Neuronal stem cell (in vitro differentiated cells): ENCODE results near the gene PGC.

Experiments
- DNase-seq: peaks from one replicate; pipeline ENCODE4 v3.0.0-alpha.2; 2013; ENCODE audit warnings: low spot score
- H2AFZ ChIP-seq: one replicate; pipeline ENCODE4 v1.6.1; 2013; ENCODE audit warnings: mild to moderate bottlenecking, low read length, inconsistent platforms
- H2AK5ac ChIP-seq: 2 replicates; pipeline ENCODE4 v1.6.1; 2013; ENCODE audit warnings: low read depth, mild to moderate bottlenecking, inconsistent platforms, low read length, moderate library complexity, mixed read lengths
- H2BK120ac ChIP-seq: 2 replicates; pipeline ENCODE4 v1.6.1; 2013; ENCODE audit warnings: low read depth, mild to moderate bottlenecking, inconsistent platforms, low read length, moderate library complexity, mixed read lengths
- H2BK12ac ChIP-seq: one replicate; pipeline ENCODE4 v1.6.1; 2013; ENCODE audit warnings: low read length, inconsistent platforms
- H2BK15ac ChIP-seq: 2 replicates; pipeline ENCODE4 v1.6.1; 2013; ENCODE audit warnings: mild to moderate bottlenecking, low read length, inconsistent platforms, mixed read lengths
- H2BK5ac ChIP-seq: one replicate; pipeline ENCODE4 v1.6.1; 2013; ENCODE audit warnings: inconsistent platforms, mild to moderate bottlenecking, low read length, moderate library complexity
- H3K14ac ChIP-seq: one replicate; pipeline ENCODE4 v1.6.1; 2013; ENCODE audit warnings: low read length, inconsistent platforms
- H3K18ac ChIP-seq: 2 replicates; pipeline ENCODE4 v1.6.1; 2013; ENCODE audit warnings: low read length, inconsistent platforms
- H3K23ac ChIP-seq: 2 replicates; pipeline ENCODE4 v1.6.1; 2013; ENCODE audit warnings: low read depth, mild to moderate bottlenecking, mixed read lengths, low read length, inconsistent platforms; ENCODE audit not compliant: poor library complexity
- H3K27ac ChIP-seq: replicated peaks from 3 replicates; pipeline ENCODE4 v1.5.1; 2013; ENCODE audit warnings: low read length, inconsistent platforms
- H3K27me3 ChIP-seq, 3 experiments: 2 replicates each; pipeline ENCODE4 v1.6.1; 2013; ENCODE audit warnings: low read length in 3 of 3, mild to moderate bottlenecking in 2 of 3, inconsistent platforms in 1 of 3, low read depth in 1 of 3, mixed read lengths in 1 of 3, moderate library complexity in 1 of 3; ENCODE audit not compliant: control insufficient read depth in 3 of 3, insufficient read depth in 3 of 3
- H3K36me3 ChIP-seq, 2 donors: replicated peaks in 1 of 2; 2 replicates each; pipeline ENCODE4 v1.6.1; 2013; ENCODE audit warnings: low read length in 2 of 2; ENCODE audit not compliant: control insufficient read depth in 2 of 2, insufficient read depth in 2 of 2
- H3K4ac ChIP-seq: 2 replicates; pipeline ENCODE4 v1.6.1; 2013; ENCODE audit warnings: inconsistent platforms, mild to moderate bottlenecking, low read length, moderate library complexity
- H3K4me1 ChIP-seq, 2 donors: 1 replicate in 1 of 2; 2 replicates in 1 of 2; pipeline ENCODE4 v1.6.1; 2013; ENCODE audit warnings: low read length in 2 of 2, low read depth in 1 of 2; ENCODE audit not compliant: control insufficient read depth in 2 of 2, insufficient read depth in 1 of 2
- H3K4me2 ChIP-seq: one replicate; pipeline ENCODE4 v1.6.1; 2013; ENCODE audit warnings: mild to moderate bottlenecking, low read length, inconsistent platforms; ENCODE audit not compliant: insufficient read depth, poor library complexity, severe bottlenecking
- H3K4me3 ChIP-seq, 2 donors: 2 replicates each; pipeline ENCODE4 v1.5.1; 2013; ENCODE audit warnings: low read length in 2 of 2, mild to moderate bottlenecking in 2 of 2, inconsistent platforms in 1 of 2, moderate library complexity in 1 of 2
- H3K79me1 ChIP-seq: one replicate; pipeline ENCODE4 v1.6.1; 2013; ENCODE audit warnings: low read depth, mild to moderate bottlenecking, inconsistent platforms, low read length, moderate library complexity
- H3K9ac ChIP-seq: one replicate; pipeline ENCODE4 v1.6.1; 2013; ENCODE audit warnings: mild to moderate bottlenecking, low read depth, low read length, inconsistent platforms; ENCODE audit not compliant: poor library complexity
- H3K9me3 ChIP-seq, 2 donors: replicated peaks in 1 of 2; 2 replicates each; pipeline versions ENCODE3 to v1.6.1; 2013; ENCODE audit warnings: low read length in 2 of 2, mild to moderate bottlenecking in 2 of 2, inconsistent platforms in 1 of 2, low read depth in 1 of 2, mixed read lengths in 1 of 2, moderate library complexity in 1 of 2; ENCODE audit not compliant: control insufficient read depth in 2 of 2, insufficient read depth in 1 of 2
- H4K8ac ChIP-seq: one replicate; pipeline ENCODE4 v1.6.1; 2013; ENCODE audit warnings: low read depth, mild to moderate bottlenecking, inconsistent platforms, low read length, moderate library complexity
- H4K91ac ChIP-seq: one replicate; pipeline ENCODE4 v1.6.1; 2013; ENCODE audit warnings: low read length, low read depth, mild to moderate bottlenecking, inconsistent platforms; ENCODE audit not compliant: poor library complexity
- WGBS, 2 donors: extraction: QIAGEN DNeasy Blood & Tissue Kit; methylation state at CpG; one replicate each; pipeline ENCODE4 v1.1.7; 2013; ENCODE audit warnings: missing lambda C conversion rate in 2 of 2, mixed read lengths in 1 of 2; ENCODE audit not compliant: insufficient read length in 2 of 2, insufficient replicate concordance in 1 of 2; ENCODE audit errors: extremely low coverage in 2 of 2; 5-methylcytosine and 5-hydroxymethylcytosine counted together

PGC gene

GRCh38 chr6:41720262-41720620 is 27.0 kb downstream of the PGC start:
- no peak overlapping the region for H3K14ac ChIP-seq
- no peak overlapping the region for H3K4ac ChIP-seq
- H3K79me1 ChIP-seq: no peaks in the 10 kb centered on the region
- DNase-seq: no peak
- H3K27me3 ChIP-seq: peaks cover 0 to 5% (median 0%) of the 10 kb centered on the region in 3 experiments
- H3K9me3 ChIP-seq: no peaks in the 10 kb centered on the region
- peaks cover 0 to 2% of the 10 kb centered on the region in 2 donors for H3K4me1 ChIP-seq
- H4K91ac ChIP-seq: no peak overlapping the region
- no peak overlapping the region for H2BK12ac ChIP-seq
- no peak overlapping the region for H4K8ac ChIP-seq
- no peak overlapping the region for H2AK5ac ChIP-seq
- no peak overlapping the region for H3K27ac ChIP-seq
- H2AFZ ChIP-seq: no peak overlapping the region
- no CpG with 5 or more reads among the region's 3 CpGs for WGBS, 2 donors
- no peaks in the 10 kb centered on the region for H3K36me3 ChIP-seq
- H3K23ac ChIP-seq: no peak overlapping the region
- H3K9ac ChIP-seq: no peak overlapping the region
- peak overlapping the region; percentile 59 for H2BK5ac ChIP-seq
- no peak overlapping the region for H2BK120ac ChIP-seq
- no peak overlapping the region for H2BK15ac ChIP-seq
- no peak overlapping the region for H3K4me2 ChIP-seq
- no peak overlapping the region for H3K18ac ChIP-seq
- no peak overlapping the region for H3K4me3 ChIP-seq

- Histone ChIP-seq H2AFZ (no peak overlapping the region), H2BK5ac (peak overlapping the region; percentile 59), H4K91ac (no peak overlapping the region), H3K4me2 (no peak overlapping the region), H3K18ac (no peak overlapping the region), H3K4ac (no peak overlapping the region), H3K36me3 (no peaks in the 10 kb centered on the region), H2BK15ac (no peak overlapping the region), H4K8ac (no peak overlapping the region), H3K9me3 (no peaks in the 10 kb centered on the region), H3K9ac (no peak overlapping the region), H2AK5ac (no peak overlapping the region), H3K27me3 (peaks cover 0 to 4% (median 0%) of the 10 kb centered on the region in 3 experiments), H2BK12ac (no peak overlapping the region), H3K4me1 (peaks cover 0 to 2% of the 10 kb centered on the region in 2 donors), H3K23ac (peak overlapping the region; percentile 17), H3K79me1 (no peaks in the 10 kb centered on the region), H2BK120ac (no peak overlapping the region), H3K14ac (no peak overlapping the region), H3K4me3 (no peak overlapping the region), H3K27ac (no peak overlapping the region)
- DNase-seq: no peak
- no CpG with 5 or more reads among the region's 7 CpGs for WGBS, 2 donors
These were observed 27.5 kb downstream of the PGC start for GRCh38 chr6:41719436-41720261.

GRCh38 chr6:41718828-41719227 is 28.4 kb downstream of the PGC start:
- Histone ChIP-seq H3K9me3 (peaks cover 0 to 1% of the 10 kb centered on the region in 2 donors), H3K18ac (no peak overlapping the region), H3K27me3 (peaks cover 0 to 4% (median 0%) of the 10 kb centered on the region in 3 experiments), H4K91ac (no peak overlapping the region), H3K4me3 (no peak overlapping the region), H2AFZ (no peak overlapping the region), H2BK120ac (no peak overlapping the region), H2BK15ac (no peak overlapping the region), H2AK5ac (no peak overlapping the region), H2BK12ac (no peak overlapping the region), H3K4me2 (no peak overlapping the region), H2BK5ac (no peak overlapping the region), H3K23ac (no peak overlapping the region), H3K14ac (no peak overlapping the region), H3K4ac (no peak overlapping the region), H3K79me1 (no peaks in the 10 kb centered on the region), H4K8ac (no peak overlapping the region), H3K4me1 (peaks cover 0 to 2% of the 10 kb centered on the region in 2 donors), H3K36me3 (no peaks in the 10 kb centered on the region), H3K27ac (no peak overlapping the region), H3K9ac (no peak overlapping the region)
- DNase-seq: no peak
- WGBS, 2 donors: no CpG with 5 or more reads among the region's 5 CpGs

- Histone ChIP-seq H3K18ac (no peak overlapping the region), H2AK5ac (no peak overlapping the region), H3K14ac (no peak overlapping the region), H2AFZ (no peak overlapping the region), H3K4me1 (no peaks in the 10 kb centered on the region), H4K91ac (no peak overlapping the region), H2BK12ac (no peak overlapping the region), H3K9ac (no peak overlapping the region), H2BK15ac (no peak overlapping the region), H4K8ac (no peak overlapping the region), H3K27ac (no peak overlapping the region), H3K23ac (no peak overlapping the region), H2BK120ac (no peak overlapping the region), H3K79me1 (no peaks in the 10 kb centered on the region), H3K9me3 (peaks cover 0 to 1% of the 10 kb centered on the region in 2 donors), H3K36me3 (no peaks in the 10 kb centered on the region), H2BK5ac (no peak overlapping the region), H3K27me3 (peaks cover 0 to 9% (median 0%) of the 10 kb centered on the region in 3 experiments), H3K4me3 (no peak overlapping the region), H3K4me2 (no peak overlapping the region), H3K4ac (no peak overlapping the region)
- DNase-seq: no peak
- no CpG with 5 or more reads among the region's 1 CpG for whole genome bisulfite sequencing, 2 donors
These were observed 29.8 kb downstream of the PGC start for GRCh38 chr6:41717392-41717736.
